ENCODE measurements around the gene PIN1.
"Not testable (repeated sequence)": the region's sequence is repeated elsewhere in the genome, so short reads cannot be mapped to it uniquely, and the experiment has no call there.

PIN1 gene

GRCh38 chr19:9836021-9836420, 903 bp downstream of the PIN1 start:
- peak overlapping the region; percentile 98 for H3K4me3 ChIP-seq (ENCODE audit: control insufficient read depth, low read depth, low read length)
- peak; percentile 10 for DNase-seq (ENCODE audit: low read depth)
- TF ChIP-seq CTCF (IDR thresholded peaks at IDR 0.05; ENCODE audit: control insufficient read depth, insufficient read depth, low read depth, low read length, missing control alignments): peak; percentile 12

- H3K4me3 ChIP-seq (ENCODE audit: control insufficient read depth, low read depth, low read length): no peak overlapping the region
- TF ChIP-seq CTCF (IDR thresholded peaks at IDR 0.05; ENCODE audit: control insufficient read depth, insufficient read depth, low read depth, low read length, missing control alignments): no peak
- no peak for DNase-seq (ENCODE audit: low read depth)
Measured at GRCh38 chr19:9838324-9838723, 3.2 kb downstream of the PIN1 start.

GRCh38 chr19:9839415-9839814, 4.3 kb downstream of the PIN1 start:
- no peak for DNase-seq (ENCODE audit: low read depth)
- TF ChIP-seq CTCF (IDR thresholded peaks at IDR 0.05; ENCODE audit: control insufficient read depth, insufficient read depth, low read depth, low read length, missing control alignments): no peak
- no peak overlapping the region for H3K4me3 ChIP-seq (ENCODE audit: control insufficient read depth, low read depth, low read length)

- no peak overlapping the region for H3K4me3 ChIP-seq (ENCODE audit: control insufficient read depth, low read depth, low read length)
- DNase-seq (ENCODE audit: low read depth): no peak
- no peak for TF ChIP-seq CTCF (IDR thresholded peaks at IDR 0.05; ENCODE audit: control insufficient read depth, insufficient read depth, low read depth, low read length, missing control alignments)
Measured at GRCh38 chr19:9842834-9843625, 7.9 kb downstream of the PIN1 start.

GRCh38 chr19:9843626-9844273, 8.6 kb downstream of the PIN1 start:
- not testable (repeated sequence) for DNase-seq (ENCODE audit: low read depth); H3K4me3 ChIP-seq (ENCODE audit: control insufficient read depth, low read depth, low read length)

GRCh38 chr19:9847087-9847671, 12.1 kb downstream of the PIN1 start:
- DNase-seq (ENCODE audit: low read depth): peak; percentile 91
- peak; percentile 97 for TF ChIP-seq CTCF (IDR thresholded peaks at IDR 0.05; ENCODE audit: control insufficient read depth, insufficient read depth, low read depth, low read length, missing control alignments)
- no peak overlapping the region for H3K4me3 ChIP-seq (ENCODE audit: control insufficient read depth, low read depth, low read length)

GRCh38 chr19:9848060-9848459, 12.9 kb downstream of the PIN1 start:
- DNase-seq (ENCODE audit: low read depth): no peak
- TF ChIP-seq CTCF (IDR thresholded peaks at IDR 0.05; ENCODE audit: control insufficient read depth, insufficient read depth, low read depth, low read length, missing control alignments): peak; percentile 51
- H3K4me3 ChIP-seq (ENCODE audit: control insufficient read depth, low read depth, low read length): no peak overlapping the region
